Measurements from ENCODE around the gene MYO15B.

MYO15B gene

DNA sequence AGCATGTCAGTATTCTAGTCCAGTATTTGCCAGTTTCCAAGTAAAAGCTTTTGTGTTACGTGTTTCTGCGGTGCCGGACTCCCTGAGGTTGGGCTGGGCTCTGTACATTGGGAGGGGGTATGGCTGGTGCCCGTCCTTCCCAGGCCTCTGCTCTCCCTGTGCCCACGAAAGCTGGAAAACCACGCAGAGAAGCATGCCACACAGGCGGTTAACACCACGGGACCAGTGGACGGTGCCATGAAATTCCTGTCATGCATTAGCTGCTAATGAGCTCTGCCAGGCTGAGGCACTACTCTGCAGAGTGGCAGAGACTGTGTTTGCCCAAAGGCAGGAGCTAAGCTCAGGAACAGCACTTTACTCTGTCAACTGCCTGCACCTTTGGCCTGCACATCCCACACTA lies 53.7 kb downstream of the MYO15B start:
- DNase-seq: no peak

DNA sequence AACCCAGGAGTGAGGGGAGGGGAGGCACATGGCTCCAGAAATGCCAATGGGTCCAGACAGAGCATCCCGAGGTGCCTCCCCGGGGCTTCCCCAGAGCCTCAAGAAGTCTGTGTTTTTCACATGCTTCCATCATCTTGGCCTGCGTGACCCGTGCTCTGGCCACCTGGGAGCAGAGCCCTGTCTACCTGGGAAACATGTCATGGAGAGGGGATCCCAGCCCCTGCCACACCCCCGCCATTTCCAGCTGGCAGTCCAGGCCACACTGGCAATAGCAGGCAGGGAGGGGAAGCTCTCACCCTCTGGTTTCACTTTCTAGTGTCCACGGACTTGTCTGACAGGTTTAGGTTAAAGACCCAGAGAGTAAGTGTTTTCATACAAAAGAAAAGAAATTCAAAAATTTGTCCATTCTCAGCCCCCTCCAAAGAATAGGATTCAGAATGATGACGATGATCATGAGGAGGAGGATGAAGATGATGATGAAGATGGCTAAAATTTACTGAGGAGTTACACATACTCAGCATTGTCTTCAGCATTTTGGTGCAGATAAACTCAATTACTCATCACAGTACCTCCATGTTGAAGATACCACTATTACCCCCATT lies 54.7 kb downstream of the MYO15B start:
- DNase-seq: no peak

DNA sequence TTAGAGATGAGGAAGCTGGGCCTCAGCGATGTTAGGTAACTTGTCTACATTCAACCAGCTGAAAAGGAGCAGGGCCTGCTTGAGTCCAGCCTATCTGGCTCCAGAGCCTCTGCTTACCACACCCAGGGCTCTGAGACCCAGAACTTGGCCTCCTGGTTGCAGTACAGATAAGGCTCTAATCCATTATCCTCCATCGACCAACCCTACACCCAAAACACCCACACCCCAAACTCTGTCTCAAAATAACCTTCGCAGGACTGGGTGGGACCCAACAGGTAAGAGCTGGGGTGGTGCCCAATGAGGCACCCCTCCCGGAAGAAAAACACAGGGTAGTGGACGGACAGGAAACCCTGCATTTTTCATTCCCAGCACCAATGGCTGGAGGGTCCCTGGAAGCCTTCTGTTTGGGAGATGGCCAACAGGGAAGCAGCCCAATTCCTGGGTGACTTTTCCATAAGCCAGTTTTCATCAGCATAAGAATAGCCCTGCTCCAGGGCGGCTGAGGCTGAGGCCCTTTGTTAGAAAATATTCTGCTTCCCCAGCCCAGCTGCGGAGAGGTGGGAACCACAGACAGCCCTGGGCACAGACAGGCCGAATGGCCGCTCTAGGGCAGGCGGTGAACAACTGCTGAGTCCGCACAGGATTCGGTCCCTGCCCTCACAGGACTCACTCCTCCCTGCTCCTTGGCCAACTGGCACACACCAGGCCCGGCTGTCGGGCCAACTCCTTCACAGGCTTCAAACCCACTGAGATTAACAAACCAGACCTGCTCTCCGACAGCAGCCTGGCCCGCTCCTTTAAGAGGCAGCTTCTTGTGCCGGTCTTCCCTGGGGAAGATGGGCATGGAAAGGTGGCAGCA lies 55.4 kb downstream of the MYO15B start:
- no peak for DNase-seq

DNA sequence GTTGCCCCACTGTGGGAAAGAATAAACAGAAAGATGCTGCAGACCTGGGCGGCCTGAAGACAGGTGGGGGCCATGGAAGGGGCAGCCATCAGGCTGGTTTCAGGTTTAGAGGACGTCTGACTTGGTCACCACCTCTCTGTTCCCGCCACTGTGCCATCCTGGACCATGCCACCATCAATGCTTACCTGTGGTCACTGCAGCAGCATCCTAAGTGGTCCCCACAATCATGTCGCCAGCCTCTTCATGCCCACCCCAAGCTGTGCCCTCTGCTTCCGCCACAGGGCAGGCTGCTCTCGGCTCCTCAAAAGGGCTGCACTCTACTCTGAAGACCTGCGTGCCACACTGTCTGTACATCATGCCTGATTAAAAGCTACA lies 56.0 kb downstream of the MYO15B start:
- DNase-seq: no peak

DNA sequence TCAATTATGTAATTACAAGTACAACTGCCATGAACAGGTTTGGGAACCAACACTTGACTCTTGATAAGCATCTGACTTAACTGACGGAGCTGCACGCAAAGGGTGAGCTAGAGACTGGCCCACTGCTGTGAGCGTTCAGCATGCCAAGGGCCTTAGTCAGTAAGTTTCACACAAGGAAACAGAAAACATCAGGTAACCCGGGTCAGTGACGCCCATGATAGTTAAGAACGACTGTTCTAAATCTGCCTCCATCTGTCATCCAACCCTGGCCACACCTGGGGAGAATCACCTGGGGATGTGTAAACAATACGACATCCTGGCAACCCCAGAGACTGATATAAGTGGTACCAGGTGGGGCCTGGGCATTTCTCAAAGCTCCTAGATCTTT lies 57.9 kb downstream of the MYO15B start:
- no peak for DNase-seq

DNA sequence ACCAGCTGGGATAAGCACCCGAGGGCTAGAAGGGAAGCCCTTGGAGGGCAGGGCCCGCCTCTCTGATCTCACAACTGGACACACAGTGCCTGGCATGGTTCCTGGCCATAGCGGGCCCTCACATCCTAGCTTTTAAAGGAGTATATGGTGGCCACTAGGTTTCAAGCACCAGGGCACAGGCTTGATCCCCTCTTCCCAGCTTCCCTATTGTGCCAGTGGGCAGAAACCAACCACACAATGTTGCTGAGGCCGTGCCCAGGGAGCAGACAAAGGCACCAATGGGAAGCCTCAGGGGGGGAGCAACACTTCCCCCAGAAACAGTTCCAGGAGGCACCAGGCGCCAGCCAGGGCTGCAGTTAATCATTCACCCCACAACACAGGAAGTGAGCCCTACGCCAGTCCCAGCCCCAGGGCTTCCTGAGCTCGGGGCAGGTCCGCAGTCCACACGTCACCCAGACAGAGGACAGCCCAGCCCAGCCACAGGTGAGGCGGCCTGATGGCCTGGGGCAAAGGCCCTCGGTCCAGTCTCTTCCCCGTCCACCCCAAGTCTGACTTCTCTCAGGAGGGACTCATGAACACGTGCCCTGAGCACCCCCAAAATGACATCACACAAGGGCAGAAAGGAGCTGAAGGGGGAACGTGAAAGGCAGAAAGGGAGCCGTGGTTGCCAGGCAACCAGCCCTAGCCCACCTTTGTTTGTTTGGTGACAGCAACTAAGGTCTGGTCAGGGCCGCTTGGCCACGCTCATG lies 58.5 kb downstream of the MYO15B start:
- DNase-seq: no peak

DNA sequence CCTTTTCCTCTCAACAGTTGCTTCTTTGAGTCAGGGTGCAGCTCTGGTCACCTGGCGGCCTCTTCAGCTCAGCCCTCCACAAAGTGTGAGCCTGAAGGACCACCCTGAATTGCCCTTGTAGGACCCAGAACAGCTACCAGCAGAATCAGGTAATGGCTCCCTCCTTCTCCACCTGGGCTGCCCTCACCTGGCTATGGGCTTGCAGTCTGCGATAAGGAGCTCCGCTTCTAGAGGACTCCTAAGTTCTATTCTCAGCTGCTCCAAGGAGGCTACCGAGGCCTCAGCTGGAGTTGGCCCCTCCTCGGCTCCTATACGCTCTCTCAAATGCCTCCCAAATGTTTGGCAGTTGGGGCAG lies 59.0 kb downstream of the MYO15B start:
- no peak for DNase-seq

DNA sequence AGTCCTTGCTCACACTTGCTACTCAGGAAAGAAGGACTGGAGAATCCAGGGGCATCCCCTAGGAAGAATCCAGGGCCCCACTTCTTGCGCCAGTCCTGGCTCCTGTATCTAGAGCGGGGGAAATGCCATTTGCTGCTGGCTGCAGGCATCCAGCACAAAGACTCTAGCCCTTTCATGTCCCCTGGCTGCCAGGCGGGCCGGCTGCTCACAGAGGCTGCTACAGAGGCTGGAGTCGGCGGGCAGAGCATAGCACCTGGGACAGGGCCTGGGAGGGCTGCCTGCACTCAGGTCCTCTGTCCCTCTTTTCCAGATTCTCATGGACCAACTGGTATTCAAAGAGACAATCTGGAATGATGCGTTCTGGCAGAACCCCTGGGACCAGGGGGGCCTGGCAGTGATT lies 59.5 kb downstream of the MYO15B start:
- DNase-seq: no peak

DNA sequence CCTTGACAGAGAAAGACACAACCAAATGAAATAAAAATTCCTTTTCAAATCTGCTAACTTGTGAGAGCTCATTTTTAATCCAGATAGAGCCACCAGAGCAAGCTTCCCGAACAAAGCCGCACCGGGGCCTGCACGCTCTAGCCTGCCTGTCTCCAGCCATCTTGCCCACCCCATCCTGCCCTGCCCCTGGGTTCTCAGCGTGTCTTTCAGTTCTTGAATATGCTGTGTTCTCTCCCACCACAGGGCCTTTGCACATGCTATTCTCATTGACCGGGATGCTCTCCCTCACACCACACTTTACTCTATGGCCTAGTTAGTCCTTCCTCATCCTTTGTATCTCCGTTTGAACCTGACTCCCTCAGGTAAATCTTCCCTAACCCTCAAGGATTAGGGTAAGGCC lies 60.3 kb downstream of the MYO15B start:
- DNase-seq: no peak

DNA sequence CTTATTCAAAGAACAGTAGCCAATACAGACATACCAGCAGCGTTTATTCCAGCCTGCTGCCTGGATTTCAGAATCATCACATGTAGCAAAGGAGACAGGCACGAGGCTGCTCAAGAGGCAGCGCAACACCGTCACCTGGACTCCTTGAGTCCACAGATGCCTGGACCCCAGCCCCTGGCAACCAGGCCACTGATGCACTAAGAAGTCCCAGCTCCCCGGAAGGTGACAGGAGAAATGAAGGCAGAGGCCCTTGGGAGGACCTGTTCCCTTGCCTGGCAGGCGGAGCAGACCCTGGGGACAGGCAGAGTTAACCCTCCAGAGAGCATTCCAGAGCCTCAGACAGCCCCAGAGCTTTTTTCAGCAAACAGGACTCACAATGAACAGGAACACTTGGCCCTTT lies 62.1 kb downstream of the MYO15B start:
- no peak for DNase-seq

DNA sequence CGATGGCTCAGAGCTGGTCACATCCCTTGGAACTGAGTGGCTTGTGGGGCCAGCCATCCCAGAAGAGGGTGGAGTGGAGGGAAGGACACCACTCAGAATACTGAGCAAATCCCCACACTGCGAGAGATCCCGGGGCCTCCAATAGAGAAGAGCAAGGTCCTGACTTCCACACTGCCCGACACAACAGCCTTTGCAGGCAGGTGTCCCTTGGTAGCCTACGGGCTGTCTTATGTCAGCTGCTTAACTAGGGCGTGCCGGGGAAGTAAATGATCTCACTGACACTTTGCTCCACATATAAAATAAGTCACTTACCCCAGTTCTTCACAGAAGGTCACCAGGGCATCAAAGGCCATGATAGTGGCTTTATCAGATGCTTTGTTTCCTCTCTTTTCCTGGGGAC lies 63.3 kb downstream of the MYO15B start:
- no peak for DNase-seq

DNA sequence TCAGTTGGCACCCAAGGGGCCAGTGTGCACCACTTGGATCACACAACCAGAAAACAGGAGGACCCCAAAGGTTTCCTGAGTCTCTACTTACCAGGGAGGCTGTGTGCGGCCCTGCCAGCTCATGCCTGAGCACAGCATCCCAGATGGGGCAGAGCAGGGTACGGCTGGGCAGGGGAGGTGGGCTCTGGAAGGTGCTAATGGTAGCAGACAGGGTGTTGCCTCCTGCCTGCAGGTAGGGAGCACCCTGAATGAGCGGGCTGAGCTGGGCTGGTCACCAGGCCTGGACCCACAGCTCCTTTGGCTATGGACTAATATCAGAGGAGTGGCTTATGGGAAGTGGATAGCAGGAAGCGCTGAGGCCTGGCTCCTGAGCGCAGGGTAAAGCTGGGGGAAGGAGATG lies 64.7 kb downstream of the MYO15B start:
- no peak for DNase-seq

DNA sequence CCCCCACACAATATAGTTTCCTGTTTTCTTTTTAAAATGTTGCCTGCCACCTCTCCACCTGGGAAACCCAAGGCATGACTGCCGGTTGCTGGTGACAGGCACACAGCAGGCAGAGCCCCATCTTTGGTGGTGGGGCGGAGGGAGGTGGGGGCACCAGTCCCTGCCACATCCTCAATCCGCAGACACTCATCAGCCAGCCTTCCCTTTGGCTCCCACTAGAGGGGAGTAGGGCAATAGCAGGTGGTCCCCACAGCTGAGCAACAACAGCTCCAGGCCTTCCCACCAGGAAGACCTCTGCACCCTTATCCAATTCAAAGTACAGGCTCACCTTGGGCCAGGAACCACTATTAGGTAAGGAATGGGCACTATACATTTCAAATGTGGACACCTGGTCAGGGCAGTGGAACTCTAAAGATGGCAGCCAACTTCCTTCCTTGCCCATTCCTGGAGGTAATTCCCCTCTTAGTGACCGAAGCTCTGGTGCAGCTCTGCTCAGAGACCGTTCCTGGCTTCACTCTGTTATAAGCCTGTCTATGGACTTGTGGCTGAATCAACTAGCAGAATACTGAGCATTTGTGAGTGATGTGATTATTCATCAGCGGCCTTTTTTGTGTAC lies 65.4 kb downstream of the MYO15B start:
- DNase-seq: no peak

DNA sequence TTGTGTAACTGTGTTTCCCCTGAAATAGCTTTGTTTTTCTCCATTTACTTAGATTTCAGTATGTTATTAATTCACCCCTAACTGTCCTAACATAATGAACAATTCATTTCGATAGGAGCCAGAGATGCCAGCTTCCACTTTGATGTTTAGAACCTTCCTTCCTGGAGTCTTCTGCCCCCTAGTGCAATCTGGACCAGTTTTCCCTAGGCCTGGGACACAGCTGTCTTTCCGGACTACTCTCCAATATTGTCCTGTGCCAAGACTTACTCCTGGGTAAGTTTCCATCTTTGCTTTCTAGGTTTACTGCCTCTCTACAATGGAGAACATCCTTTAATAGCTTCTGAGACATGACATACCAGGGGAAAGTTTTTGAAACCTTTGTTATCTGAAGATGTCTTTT lies 66.6 kb downstream of the MYO15B start:
- DNase-seq: no peak

DNA sequence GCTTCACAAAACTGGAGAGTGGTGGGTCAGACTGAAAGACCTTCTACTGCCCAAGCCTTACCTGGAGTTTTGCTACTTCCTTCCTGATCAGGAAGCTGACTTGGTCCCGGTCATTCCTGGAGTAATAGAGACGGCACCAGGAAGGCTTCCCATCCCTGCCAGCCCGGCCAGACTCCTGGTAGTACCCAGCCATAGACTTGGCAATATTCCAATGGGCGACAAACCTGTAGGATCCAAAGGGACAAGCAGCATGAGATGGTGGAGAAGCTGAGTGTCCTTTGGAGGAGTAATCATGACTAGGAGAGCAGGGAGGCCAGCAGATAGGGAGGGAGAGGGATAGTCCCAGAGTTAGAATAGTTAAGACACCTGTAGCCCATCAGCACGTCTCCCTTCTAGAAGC lies 70.6 kb downstream of the MYO15B start:
- DNase-seq: no peak

DNA sequence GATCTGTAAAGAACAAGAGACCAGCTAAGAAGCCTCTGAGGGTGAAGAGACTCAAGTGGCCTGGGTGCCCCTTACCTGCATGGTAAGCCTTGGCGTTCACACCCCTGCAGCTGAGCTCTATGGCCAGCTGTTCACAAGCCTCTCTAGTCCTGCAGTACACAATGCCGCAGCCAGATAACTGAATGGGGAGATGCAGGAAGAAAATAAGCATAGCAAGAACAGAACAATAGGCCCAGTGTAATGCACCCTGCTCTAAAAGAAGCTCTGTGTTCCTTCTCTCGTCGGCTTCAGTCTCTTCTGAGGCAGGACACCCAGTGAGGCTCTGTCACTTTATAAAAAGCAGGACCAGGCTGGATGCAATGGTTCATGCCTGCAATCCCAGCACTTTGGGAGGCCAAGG lies 73.9 kb downstream of the MYO15B start:
- DNase-seq: no peak

DNA sequence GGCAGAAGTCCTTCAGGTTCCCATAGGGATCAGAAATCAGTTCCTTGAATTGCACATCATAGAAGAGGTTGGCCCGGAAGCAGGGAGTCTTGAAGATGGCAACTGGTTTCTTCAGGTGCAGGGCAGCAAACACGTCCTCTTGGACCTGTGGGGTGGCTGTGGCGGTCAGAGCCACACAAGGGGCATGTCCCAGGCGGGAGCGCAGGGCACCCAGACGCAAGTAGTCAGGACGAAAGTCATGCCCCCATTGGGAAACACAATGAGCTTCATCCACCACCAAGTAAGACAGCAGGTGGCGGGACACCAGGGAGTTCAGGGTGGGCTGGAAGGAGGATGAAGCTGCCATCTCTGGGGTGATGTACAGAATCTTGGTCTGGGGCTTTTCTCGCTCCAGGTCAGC lies 74.9 kb downstream of the MYO15B start:
- no peak for DNase-seq

DNA sequence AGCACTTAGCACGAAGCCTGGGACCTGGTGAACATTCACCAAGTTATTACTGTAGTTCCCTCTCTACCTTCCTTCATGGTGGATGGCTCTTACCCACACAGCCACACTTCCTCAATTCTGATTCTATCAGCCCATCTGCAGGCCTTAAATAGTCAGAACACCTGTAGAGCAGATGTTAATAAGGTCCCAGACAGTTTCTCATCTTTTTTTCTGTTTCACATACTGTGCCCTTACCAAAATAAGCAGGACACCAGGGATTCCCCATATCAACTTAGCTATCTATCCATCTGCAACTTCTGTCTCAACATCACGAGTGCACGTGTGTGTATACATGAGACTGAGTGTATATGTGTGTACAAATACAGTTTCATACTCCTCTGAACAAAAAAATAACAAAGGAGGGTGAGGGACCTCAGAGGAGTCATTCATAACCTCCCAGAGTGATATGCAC lies 76.5 kb downstream of the MYO15B start:
- no peak for DNase-seq

DNA sequence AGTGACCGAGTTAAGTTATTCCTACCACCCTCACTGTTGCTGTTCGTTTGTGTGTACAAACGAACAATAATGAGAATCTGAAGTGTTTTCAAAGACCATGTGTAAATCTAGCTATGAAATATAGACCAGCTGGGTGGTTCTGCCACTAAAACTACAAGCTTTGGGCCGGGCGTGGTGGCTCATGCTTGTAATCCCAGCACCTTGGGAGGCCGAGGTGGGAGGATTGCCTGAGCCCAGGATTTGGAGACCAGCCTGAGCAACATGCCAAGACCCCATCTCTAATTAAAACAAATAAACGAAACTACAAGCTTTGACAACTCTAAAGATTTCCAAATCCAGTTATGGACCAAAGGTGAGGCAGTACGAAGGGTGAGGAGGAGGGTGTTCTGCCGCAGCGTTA lies 78.4 kb downstream of the MYO15B start:
- no peak for DNase-seq

DNA sequence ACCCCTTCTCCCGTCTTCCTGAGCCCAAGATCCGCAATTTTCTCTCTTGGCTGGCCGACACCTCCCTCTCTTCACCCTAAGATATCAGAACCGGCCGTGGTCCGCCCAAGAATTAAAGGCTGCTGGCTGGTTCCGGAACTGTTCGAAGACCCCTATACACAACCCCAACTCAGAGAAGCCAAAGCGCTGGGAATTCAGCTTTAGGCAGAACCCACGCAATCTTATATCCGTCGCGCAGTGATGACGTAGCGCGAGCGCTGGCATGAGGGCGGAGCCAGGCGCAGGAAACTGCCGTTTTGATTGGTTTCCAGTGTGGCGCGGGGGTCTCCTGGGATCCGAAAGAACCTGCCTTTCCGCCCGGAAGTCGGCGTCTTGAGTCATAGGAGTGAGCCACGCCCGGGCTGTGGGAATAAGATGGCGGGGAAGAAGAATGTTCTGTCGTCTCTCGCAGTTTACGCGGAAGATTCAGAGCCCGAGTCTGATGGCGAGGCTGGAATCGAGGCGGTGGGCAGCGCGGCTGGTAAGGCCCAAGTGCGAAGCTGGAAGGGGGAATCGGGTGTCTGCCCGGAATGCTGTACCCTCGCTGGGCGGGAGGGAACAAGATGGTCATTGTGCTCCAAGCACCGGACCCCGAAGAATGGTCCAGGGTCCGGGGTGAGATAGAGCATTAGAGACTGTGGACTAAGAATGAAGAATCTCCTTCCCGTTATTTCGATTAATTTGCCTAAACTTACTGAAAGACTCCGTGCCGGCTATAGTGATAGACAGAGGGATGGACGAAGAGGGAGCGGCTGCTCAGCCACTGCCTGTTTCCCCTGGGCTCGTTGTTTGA lies 79.6 kb downstream of the MYO15B start, which contains the start of the genes RECQL5 and SAP30BP:
Gene RECQL5, minus strand, starts transcription at position 196 of the 832 bp plus-strand sequence. CDS start 597 bp downstream, outside the sequence.
Gene SAP30BP, plus strand, starts transcription at position 380 of the 832 bp plus-strand sequence. Its CDS starts 35 bp downstream, at position 415.
- peak; percentile 99 for DNase-seq

DNA sequence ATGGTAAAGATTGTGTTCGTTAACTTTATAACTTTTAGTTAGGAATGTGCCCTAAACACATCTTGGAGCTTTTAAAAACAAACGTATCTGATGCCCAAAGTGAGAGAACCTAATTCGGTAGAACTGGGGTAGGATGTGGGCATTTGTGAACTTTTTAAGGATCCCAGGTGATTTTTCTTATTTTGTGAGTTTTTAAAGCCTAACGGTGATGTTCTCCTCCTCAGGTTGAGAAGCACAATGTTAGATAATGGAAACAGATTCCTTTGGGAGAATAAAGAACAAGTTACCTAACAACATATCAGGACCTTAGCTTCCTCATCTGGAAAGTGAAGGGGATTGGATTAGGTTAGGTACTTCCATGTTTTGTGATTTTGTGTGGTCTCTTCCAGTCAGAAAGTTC lies 80.2 kb downstream of the MYO15B start:
- no peak for DNase-seq

DNA sequence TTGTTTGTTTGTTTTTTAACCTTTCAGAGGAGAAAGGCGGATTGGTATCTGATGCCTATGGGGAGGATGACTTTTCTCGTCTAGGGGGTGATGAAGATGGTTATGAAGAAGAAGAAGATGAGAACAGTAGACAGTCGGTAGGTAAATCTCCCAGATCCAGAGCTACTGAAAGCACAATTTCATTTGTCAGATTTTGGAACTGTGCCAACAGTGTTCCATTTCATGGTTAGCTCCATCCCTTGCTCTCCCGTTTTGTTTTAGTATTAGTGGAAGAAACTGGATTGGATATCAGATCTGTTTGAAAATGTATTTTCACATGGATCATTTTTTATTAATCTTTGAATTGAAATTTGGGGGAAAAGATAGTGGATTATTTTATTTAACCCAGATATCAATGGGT lies 80.9 kb downstream of the MYO15B start:
- no peak for DNase-seq

All from activated CD8-positive, alpha-beta memory T cell treated with anti-CD3 and anti-CD28 coated beads for 24 hours (primary cell).